Fibroblast of mammary gland (primary cell): ENCODE results near the gene TRPM1.

ENCODE experiments used
- DNase-seq: peaks from one replicate; pipeline ENCODE4 v3.0.0-alpha.2; 2010; ENCODE audit warnings: low read depth
- H3K4me3 ChIP-seq: 2 replicates; pipeline ENCODE4 v1.5.1; 2011; ENCODE audit warnings: low read depth, mild to moderate bottlenecking, low read length, moderate library complexity; ENCODE audit not compliant: control insufficient read depth
- TF ChIP-seq, protein P1 (sequence below): conservative IDR thresholded peaks from 2 replicates; pipeline ENCODE4 v1.5.1; 2011; ENCODE audit warnings: low read depth, low read length, inconsistent platforms; ENCODE audit not compliant: control insufficient read depth, insufficient read depth

Gene TRPM1

DNA sequence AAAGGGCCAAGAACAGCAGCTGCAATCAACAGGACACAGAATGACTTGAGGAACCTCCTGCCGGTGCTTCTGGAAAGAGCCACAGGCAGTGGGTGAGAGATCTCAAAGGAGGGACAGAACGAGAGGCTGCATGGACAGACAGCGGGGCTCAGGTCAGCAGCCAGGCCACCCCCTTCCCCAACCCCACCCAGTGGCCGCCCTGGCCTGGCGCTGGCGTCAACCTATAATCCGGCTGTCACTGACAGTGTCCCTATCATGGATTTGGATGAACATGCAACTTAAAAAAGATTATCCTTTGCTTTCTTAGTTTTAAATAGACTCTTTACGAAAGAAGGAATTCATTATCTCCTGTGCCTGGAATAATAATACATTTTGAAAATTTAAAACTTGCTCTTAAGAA lies 54.1 kb downstream of the TRPM1 start:
- no peak for DNase-seq
- TF ChIP-seq, protein P1, sequence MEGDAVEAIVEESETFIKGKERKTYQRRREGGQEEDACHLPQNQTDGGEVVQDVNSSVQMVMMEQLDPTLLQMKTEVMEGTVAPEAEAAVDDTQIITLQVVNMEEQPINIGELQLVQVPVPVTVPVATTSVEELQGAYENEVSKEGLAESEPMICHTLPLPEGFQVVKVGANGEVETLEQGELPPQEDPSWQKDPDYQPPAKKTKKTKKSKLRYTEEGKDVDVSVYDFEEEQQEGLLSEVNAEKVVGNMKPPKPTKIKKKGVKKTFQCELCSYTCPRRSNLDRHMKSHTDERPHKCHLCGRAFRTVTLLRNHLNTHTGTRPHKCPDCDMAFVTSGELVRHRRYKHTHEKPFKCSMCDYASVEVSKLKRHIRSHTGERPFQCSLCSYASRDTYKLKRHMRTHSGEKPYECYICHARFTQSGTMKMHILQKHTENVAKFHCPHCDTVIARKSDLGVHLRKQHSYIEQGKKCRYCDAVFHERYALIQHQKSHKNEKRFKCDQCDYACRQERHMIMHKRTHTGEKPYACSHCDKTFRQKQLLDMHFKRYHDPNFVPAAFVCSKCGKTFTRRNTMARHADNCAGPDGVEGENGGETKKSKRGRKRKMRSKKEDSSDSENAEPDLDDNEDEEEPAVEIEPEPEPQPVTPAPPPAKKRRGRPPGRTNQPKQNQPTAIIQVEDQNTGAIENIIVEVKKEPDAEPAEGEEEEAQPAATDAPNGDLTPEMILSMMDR: no peak
- no peak overlapping the region for H3K4me3 ChIP-seq

DNA sequence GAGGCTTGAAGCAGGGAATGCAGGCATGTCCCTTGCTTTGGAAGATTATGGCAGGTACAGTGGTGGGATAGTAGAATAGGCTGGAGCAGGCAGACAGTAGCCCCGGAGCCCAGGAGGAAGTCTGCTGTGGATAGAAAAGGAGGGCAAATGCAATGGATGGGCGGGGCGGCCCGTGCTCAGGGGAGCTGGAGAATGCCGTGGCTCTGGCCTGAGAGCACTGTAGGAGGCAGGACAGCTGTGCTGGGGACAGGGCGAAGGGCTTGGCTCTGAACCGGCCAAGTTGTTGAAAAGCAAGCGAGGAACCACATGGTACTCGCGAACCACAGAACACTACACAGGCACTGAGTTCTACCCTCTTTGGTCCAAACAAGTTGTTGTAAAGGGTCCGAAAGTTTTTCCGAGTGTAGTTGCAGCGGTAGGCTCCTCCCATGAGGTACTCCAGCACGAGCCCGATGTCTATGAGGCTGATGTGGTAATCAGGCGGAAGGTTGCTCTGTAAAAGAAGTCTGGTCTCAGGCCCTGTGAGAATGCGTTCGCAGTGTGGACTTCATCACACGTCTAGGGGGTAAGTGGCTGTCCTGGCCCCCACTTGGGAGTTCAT lies 54.7 kb downstream of the TRPM1 start:
- DNase-seq: no peak
- TF ChIP-seq, protein P1: no peak
- H3K4me3 ChIP-seq: no peak overlapping the region

DNA sequence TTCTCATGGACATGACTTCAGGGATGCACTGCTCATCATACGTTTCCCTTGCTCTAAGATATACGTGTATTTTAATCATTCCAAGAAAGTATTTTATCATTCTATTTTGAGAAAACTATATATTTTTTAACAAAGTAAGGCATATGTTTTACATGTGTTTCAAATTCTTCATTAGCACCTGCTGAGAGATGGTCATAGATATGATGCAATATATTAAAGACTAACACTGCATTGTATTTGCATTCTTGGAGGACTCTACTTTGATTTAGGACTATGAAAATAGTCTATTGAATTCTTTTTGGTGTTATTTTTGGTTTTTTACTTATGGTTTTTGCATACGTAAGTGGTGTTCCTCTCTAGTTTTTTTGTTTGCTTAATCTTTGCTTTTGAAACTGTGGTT lies 55.9 kb downstream of the TRPM1 start:
- H3K4me3 ChIP-seq: no peak overlapping the region
- TF ChIP-seq, protein P1: no peak
- DNase-seq: no peak

DNA sequence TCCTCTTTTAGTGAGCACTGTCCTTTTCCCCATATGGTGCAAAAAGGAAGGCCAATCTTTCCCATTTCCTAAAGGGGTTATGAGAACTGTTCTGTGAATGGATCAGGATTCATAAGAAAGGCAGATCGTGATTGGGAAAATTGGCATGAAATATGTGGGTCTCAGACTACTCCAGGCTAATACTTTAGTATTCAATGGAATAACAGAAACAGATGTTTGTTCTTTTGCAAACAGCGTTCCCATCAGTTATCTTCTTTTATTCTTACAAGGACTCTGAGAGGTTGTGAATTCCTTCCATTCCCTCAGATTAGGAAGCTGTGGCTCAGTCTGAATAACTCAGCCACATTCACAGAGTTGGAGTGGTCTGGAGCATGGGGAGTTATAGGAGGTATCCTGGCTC lies 58.8 kb downstream of the TRPM1 start:
- TF ChIP-seq, protein P1: no peak
- DNase-seq: no peak

DNA sequence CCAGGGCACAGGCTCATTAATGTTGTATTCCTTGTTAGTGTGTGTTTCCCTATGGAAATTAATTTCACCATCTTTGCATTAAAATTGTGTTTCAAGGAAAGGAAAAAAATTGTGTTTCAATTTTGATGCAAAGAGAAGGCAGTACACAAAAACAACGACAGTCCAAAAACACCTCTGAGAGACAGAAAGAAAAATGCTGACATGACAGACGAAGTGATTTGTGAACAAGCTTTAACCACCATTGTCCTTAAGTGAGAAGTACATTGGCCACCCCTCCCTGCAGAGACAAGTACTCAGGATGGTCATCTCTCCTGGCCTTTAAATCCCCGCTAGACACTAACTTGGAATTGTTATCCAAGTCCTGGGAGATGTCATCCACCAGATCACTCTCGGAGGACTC lies 59.9 kb downstream of the TRPM1 start:
- DNase-seq: no peak
- no peak overlapping the region for H3K4me3 ChIP-seq
- TF ChIP-seq, protein P1: no peak

More for the DNA sequence above, 58.8 kb downstream of the TRPM1 start:
- H3K4me3 ChIP-seq: no peak overlapping the region

DNA sequence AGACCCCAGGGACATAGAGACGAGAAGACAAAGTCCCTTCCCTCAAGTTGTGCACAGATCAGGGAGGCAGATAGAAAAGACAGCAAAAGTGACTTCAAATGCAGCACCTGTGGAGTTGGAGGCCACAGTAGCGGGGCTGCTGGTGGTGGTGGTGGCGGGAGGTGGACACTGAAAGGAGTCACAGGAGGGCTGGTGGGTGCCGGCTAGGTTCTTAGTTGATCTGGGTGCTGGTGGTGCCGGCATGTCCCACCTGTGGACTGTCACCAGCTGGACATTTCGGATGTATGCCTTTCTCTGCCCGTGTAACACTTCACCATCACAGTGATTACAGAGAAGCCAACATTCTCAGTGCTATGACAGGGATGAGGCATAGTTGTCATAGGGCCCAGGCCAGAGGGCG lies 60.9 kb downstream of the TRPM1 start:
- no peak overlapping the region for H3K4me3 ChIP-seq
- no peak for DNase-seq
- TF ChIP-seq, protein P1: no peak

DNA sequence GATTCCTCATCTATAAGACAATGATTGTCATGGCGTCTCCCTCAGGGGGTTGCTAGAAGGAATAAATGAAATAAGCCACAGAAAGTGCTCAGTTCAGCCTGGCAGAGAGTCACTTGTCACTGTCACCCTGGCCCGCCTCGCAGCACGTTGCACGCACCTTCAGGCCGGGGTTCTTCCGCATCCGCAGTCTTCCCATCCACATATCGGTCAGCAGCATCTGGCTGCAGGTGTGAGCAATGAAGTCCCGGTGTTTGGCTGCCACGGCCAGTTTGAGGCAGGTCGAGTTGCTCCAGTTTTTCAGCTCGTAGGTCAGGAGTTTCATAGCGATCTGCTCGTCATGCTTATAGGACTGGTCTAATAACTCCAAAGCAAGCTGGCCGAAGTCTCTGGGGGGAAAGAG lies 61.6 kb downstream of the TRPM1 start:
- DNase-seq: no peak
- TF ChIP-seq, protein P1: no peak
- H3K4me3 ChIP-seq: no peak overlapping the region
